GM23248 (cell line): ENCODE data around the gene GABRR2. TPM values are rescaled to one million over a fixed set of nuclear protein-coding genes. Genes with fewer than 3 reads are reported as not detected.

ENCODE experiments used
- DNase-seq: peaks from one replicate; pipeline ENCODE4 v3.0.0-alpha.2; 2015
- H2AFZ ChIP-seq: fragments of 200-600 bp; sonication (generic); 2 replicates; pipeline ENCODE4 v1.6.1; 2016; ENCODE audit warnings: antibody characterized with exemption
- H3F3A ChIP-seq: fragments of 200-600 bp; sonication (generic); 2 replicates; pipeline ENCODE4 v1.6.1; 2016; ENCODE audit warnings: mild to moderate bottlenecking, antibody characterized with exemption, mixed run types; ENCODE audit not compliant: insufficient read depth
- H3K27ac ChIP-seq: fragments of 200-600 bp; sonication (generic); 2 replicates; pipeline ENCODE4 v1.5.1; 2016; ENCODE audit warnings: mild to moderate bottlenecking
- H3K27me3 ChIP-seq: fragments of 200-600 bp; sonication (generic); replicated peaks from 2 replicates; pipeline ENCODE4 v1.6.1; 2016; ENCODE audit warnings: mild to moderate bottlenecking; ENCODE audit not compliant: insufficient read depth
- H3K36me3 ChIP-seq: fragments of 200-600 bp; sonication (generic); 2 replicates; pipeline ENCODE4 v1.6.1; 2016; ENCODE audit warnings: low read depth, mild to moderate bottlenecking
- H3K4me1 ChIP-seq: fragments of 200-600 bp; sonication (generic); 2 replicates; pipeline ENCODE4 v1.6.1; 2016; ENCODE audit warnings: mild to moderate bottlenecking; ENCODE audit not compliant: insufficient read depth
- H3K4me2 ChIP-seq: fragments of 200-600 bp; sonication (generic); one replicate; pipeline ENCODE4 v1.6.1; 2016; ENCODE audit warnings: mild to moderate bottlenecking; ENCODE audit not compliant: unreplicated experiment
- H3K4me3 ChIP-seq: fragments of 200-600 bp; sonication (generic); 2 replicates; pipeline ENCODE4 v1.5.1; 2016; ENCODE audit warnings: mild to moderate bottlenecking
- H3K79me2 ChIP-seq: fragments of 200-600 bp; sonication (generic); 2 replicates; pipeline ENCODE4 v1.6.1; 2016; ENCODE audit warnings: mild to moderate bottlenecking; ENCODE audit not compliant: insufficient read depth
- H3K9ac ChIP-seq: fragments of 200-600 bp; sonication (generic); 2 replicates; pipeline ENCODE4 v1.6.1; 2016; ENCODE audit warnings: mild to moderate bottlenecking
- H3K9me2 ChIP-seq: fragments of 200-600 bp; sonication (generic); 2 replicates; pipeline ENCODE4 v1.6.1; 2016; ENCODE audit warnings: mixed run types, mild to moderate bottlenecking, moderate library complexity; ENCODE audit not compliant: insufficient read depth
- H3K9me3 ChIP-seq: fragments of 200-600 bp; sonication (generic); one replicate; pipeline ENCODE4 v1.6.1; 2017; ENCODE audit warnings: low read depth
- H4K20me1 ChIP-seq: fragments of 200-600 bp; sonication (generic); 2 replicates; pipeline ENCODE4 v1.6.0; 2016; ENCODE audit not compliant: insufficient read depth
- EZH2 ChIP-seq: fragments of 200-600 bp; sonication (generic); IDR thresholded peaks from 2 replicates; pipeline ENCODE4 v1.6.1; 2018; ENCODE audit warnings: antibody characterized with exemption, mild to moderate bottlenecking; ENCODE audit not compliant: insufficient read depth, poor library complexity, severe bottlenecking
- EZH2phosphoT487 ChIP-seq: fragments of 200-600 bp; sonication (generic); IDR thresholded peaks from 2 replicates; pipeline ENCODE4 v1.6.1; 2018; ENCODE audit warnings: antibody characterized with exemption, moderate library complexity, mild to moderate bottlenecking, low read depth; ENCODE audit not compliant: insufficient read depth
- WGBS, 2 experiments: methylation state at CpG; one replicate each; pipeline ENCODE4 v1.1.6; 2015 to 2017; ENCODE audit warnings: low lambda C conversion rate in 2 of 2, low coverage in 1 of 2; ENCODE audit errors: missing lambda C conversion rate in 2 of 2; 5-methylcytosine and 5-hydroxymethylcytosine counted together
- in situ Hi-C: fragments of 300-500 bp; cut with MboI; formaldehyde crosslinking; loops from 2 replicates; pipeline ENCODE4 v1.15.0; 2020
- polyA plus RNA-seq: library from polyadenylated mRNA; unstranded; fragments of >200 nt; fragmentation: Nextera tagmentation; extraction: Ambion mirVana; gene quantifications from 2 replicates; pipeline ENCODE4 v1.2.1, GENCODE V29; 2016
- total RNA-seq: library from RNA; depleted of rRNA; stranded (reverse); fragments of >200 nt; shearing (Covaris generic); gene quantifications from 2 replicates; pipeline ENCODE4 v1.2.3, GENCODE V29; 2014

Gene GABRR2
- total and polyA plus RNA-seq, 2 experiments from 2014 or later = not detected

GRCh38 chr6:89290401-89291155 is 24.5 kb downstream of the GABRR2 start:
- Histone ChIP-seq H3K9me2 (no peaks in the 10 kb centered on the region), H3K27me3 (peaks cover 15% of the 10 kb centered on the region; the same call in 1 of the 2 replicates), H3K9me3 (no peaks in the 10 kb centered on the region), H3K36me3 (no peaks in the 10 kb centered on the region), H3K79me2 (no peaks in the 10 kb centered on the region), H3K9ac (no peak overlapping the region), H3K27ac (no peak overlapping the region), H3F3A (no peaks in the 10 kb centered on the region), H4K20me1 (no peaks in the 10 kb centered on the region), H3K4me1 (no peaks in the 10 kb centered on the region), H2AFZ (no peak overlapping the region), H3K4me3 (no peak overlapping the region), H3K4me2 (no peak overlapping the region)
- TF ChIP-seq EZH2 (no peak), EZH2phosphoT487 (no peak)
- in situ Hi-C loops = no loop called here
- 67 to 68% methylated on average over 12 to 13 of the region's 13 CpGs for WGBS, 2 experiments
- no peak for DNase-seq

- no peak for TF ChIP-seq EZH2
- no peak for TF ChIP-seq EZH2phosphoT487
- DNase-seq = no peak
- Histone ChIP-seq H3K79me2 (no peaks in the 10 kb centered on the region), H3K4me3 (no peak overlapping the region), H3F3A (no peaks in the 10 kb centered on the region), H3K4me1 (no peaks in the 10 kb centered on the region), H3K36me3 (no peaks in the 10 kb centered on the region), H3K27me3 (peaks cover 15% of the 10 kb centered on the region; the same call in 1 of the 2 replicates), H4K20me1 (no peaks in the 10 kb centered on the region), H3K9me3 (no peaks in the 10 kb centered on the region), H3K9ac (no peak overlapping the region), H3K4me2 (no peak overlapping the region), H3K9me2 (no peaks in the 10 kb centered on the region), H2AFZ (no peak overlapping the region), H3K27ac (no peak overlapping the region)
- in situ Hi-C loops = no loop called here
- WGBS, 2 experiments = 56 to 57% methylated on average over 3 of the region's 3 CpGs
These were observed 25.4 kb downstream of the GABRR2 start for GRCh38 chr6:89289710-89290109.

DNA sequence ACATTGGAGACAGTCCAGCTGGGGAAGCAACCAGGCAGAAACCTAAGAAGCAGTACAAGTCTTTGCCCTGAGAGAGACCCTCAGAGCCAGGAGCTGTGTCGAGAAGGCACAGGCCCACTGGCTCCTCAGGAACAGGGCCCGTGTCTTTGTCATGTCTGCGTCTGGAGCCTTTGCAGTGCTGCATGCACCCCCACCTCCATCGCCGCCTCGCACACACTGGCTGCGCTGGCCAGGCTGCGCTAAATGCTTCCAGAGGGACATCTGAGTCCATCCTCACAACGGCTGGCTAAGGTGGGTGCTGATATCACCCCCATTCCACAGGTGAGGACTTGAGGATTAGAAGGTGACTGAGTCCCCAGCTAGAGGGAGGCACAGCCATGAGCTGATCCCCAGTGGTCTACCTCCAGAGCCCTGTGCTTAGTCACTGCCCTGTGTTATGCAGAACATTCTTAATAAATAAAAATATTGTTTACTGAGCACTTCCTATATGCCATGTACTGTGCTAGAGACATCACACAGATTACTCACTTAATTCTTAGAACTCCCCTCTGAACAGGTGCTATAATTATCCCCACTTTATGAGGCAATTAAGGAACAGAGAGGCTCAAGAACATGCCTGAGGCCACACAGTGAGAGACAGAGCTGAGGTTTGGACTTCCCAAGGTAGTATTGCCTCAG is 27.6 kb downstream of the GABRR2 start:
- no peak for DNase-seq

DNA sequence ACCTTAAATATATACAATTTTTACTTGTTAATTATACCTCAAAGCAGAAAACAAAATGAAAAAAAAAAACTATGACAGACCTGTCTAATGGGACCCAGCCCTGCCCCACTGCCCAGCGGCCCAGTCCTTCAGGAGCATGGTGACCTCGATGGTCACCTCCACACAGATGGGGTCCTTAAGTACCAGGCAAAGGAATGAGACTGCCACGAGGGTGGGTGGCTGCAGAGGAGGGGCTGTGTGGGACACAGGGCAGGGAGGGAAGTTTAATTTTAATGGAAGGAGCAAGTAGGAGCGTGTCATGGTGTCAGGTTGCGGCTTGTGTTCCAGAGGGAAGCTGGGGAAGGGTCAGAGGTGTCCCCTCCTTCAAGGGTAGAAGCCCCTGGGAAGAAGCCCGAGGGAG is 28.6 kb downstream of the GABRR2 start:
- no peak overlapping the region for H3K4me3 ChIP-seq
- in situ Hi-C loops = no loop called here
- 40 to 43% methylated on average over 6 of the region's 6 CpGs for WGBS, 2 experiments

More for the DNA sequence above, 27.6 kb downstream of the GABRR2 start:
- peaks cover 27% of the 10 kb centered on the region; the same call in 1 of the 2 replicates for H3K27me3 ChIP-seq
- no peaks in the 10 kb centered on the region for H3F3A ChIP-seq
- no peaks in the 10 kb centered on the region for H3K79me2 ChIP-seq
- no peak for TF ChIP-seq EZH2
- no peak for TF ChIP-seq EZH2phosphoT487
- WGBS, 2 experiments = 75 to 78% methylated on average over 9 of the region's 9 CpGs
- H3K4me2 ChIP-seq = no peak overlapping the region
- H3K9me2 ChIP-seq = no peaks in the 10 kb centered on the region
- in situ Hi-C loops = no loop called here
- no peaks in the 10 kb centered on the region for H3K9me3 ChIP-seq
- no peaks in the 10 kb centered on the region for H3K36me3 ChIP-seq
- H3K4me1 ChIP-seq = no peaks in the 10 kb centered on the region
- no peak overlapping the region for H2AFZ ChIP-seq
- H3K9ac ChIP-seq = no peak overlapping the region
- H3K4me3 ChIP-seq = no peak overlapping the region
- H3K27ac ChIP-seq = no peak overlapping the region
- no peaks in the 10 kb centered on the region for H4K20me1 ChIP-seq

More for the DNA sequence above, 28.6 kb downstream of the GABRR2 start:
- Histone ChIP-seq H3K4me1 (no peaks in the 10 kb centered on the region), H2AFZ (no peak overlapping the region), H3K9me2 (no peaks in the 10 kb centered on the region), H4K20me1 (no peaks in the 10 kb centered on the region), H3K4me2 (no peak overlapping the region), H3K79me2 (no peaks in the 10 kb centered on the region), H3F3A (no peaks in the 10 kb centered on the region), H3K27me3 (peaks cover 22% of the 10 kb centered on the region; the same call in 1 of the 2 replicates), H3K27ac (no peak overlapping the region), H3K9me3 (no peaks in the 10 kb centered on the region), H3K36me3 (no peaks in the 10 kb centered on the region), H3K9ac (no peak overlapping the region)
- DNase-seq = no peak
- TF ChIP-seq EZH2phosphoT487 = no peak
